Common myeloid progenitor, CD34-positive (primary cell): ENCODE results near the gene FAF2.

Experiments
- CTCF ChIA-PET: fragments of 350-600 bp; sonication (Branson Sonifier 250); formaldehyde crosslinking; loops from one replicate; lab custom pipeline; 2021; ENCODE audit warnings: antibody characterized with exemption; lab: Charles Lee
- POLR2A ChIA-PET: fragments of 350-600 bp; sonication (Branson Sonifier 250); formaldehyde crosslinking; loops from one replicate; lab custom pipeline; 2021; ENCODE audit warnings: antibody characterized with exemption; lab: Charles Lee
- DNase-seq, 3 donors: peaks; one replicate each; pipeline versions ENCODE4 v3.0.0 to v3.0.0-alpha.2; 2013
- H3K27ac ChIP-seq, 2 experiments: 1 replicate in 1 of 2; 2 replicates in 1 of 2; pipeline ENCODE4 v1.7.0; 2013; ENCODE audit warnings: inconsistent platforms in 2 of 2, low read length in 2 of 2, mild to moderate bottlenecking in 2 of 2, low read depth in 1 of 2, moderate library complexity in 1 of 2; ENCODE audit not compliant: severe bottlenecking in 2 of 2, insufficient read depth in 1 of 2, poor library complexity in 1 of 2
- H3K27me3 ChIP-seq, 5 experiments: replicated peaks in 2 of 5; 1 replicate in 3 of 5; 2 replicates in 2 of 5; pipeline versions ENCODE4 v1.6.1 to v1.7.0; 2013; ENCODE audit warnings: low read length in 4 of 5, mild to moderate bottlenecking in 2 of 5, moderate library complexity in 2 of 5, inconsistent platforms in 1 of 5; ENCODE audit not compliant: insufficient read depth in 5 of 5, control insufficient read depth in 4 of 5
- H3K36me3 ChIP-seq, 4 experiments: 1 replicate in 2 of 4; 2 replicates in 2 of 4; pipeline versions ENCODE4 v1.6.1 to v1.7.0; 2013; ENCODE audit warnings: low read length in 3 of 4, control low read depth in 1 of 4, mild to moderate bottlenecking in 1 of 4; ENCODE audit not compliant: control insufficient read depth in 4 of 4, insufficient read depth in 4 of 4
- H3K4me1 ChIP-seq, 4 experiments: 1 replicate in 3 of 4; 2 replicates in 1 of 4; pipeline versions ENCODE4 v1.6.1 to v1.7.1; 2013; ENCODE audit warnings: low read length in 3 of 4, mild to moderate bottlenecking in 3 of 4, control low read depth in 1 of 4, inconsistent platforms in 1 of 4, moderate library complexity in 1 of 4; ENCODE audit not compliant: control insufficient read depth in 4 of 4, insufficient read depth in 4 of 4; ENCODE audit errors: control extremely low read depth in 1 of 4
- H3K4me3 ChIP-seq, 7 experiments: 1 replicate in 4 of 7; 2 replicates in 3 of 7; pipeline versions ENCODE4 v1.5.1 to v1.7.0; 2013; ENCODE audit warnings: mild to moderate bottlenecking in 7 of 7, low read length in 6 of 7, moderate library complexity in 6 of 7, inconsistent platforms in 2 of 7, low read depth in 2 of 7, control low read depth in 1 of 7; ENCODE audit not compliant: insufficient read depth in 4 of 7, control insufficient read depth in 1 of 7; ENCODE audit errors: extremely low read depth in 1 of 7
- H3K9me3 ChIP-seq, 5 experiments: 1 replicate in 4 of 5; 2 replicates in 1 of 5; pipeline versions ENCODE4 v1.6.1 to v1.7.1; 2013; ENCODE audit warnings: low read length in 4 of 5, mild to moderate bottlenecking in 2 of 5, inconsistent platforms in 1 of 5, low read depth in 1 of 5, moderate library complexity in 1 of 5; ENCODE audit not compliant: control insufficient read depth in 4 of 5, insufficient read depth in 2 of 5; ENCODE audit errors: control extremely low read depth in 1 of 5
- WGBS: methylation state at CpG from one replicate; pipeline ENCODE4 v1.1.5; 2013; ENCODE audit not compliant: insufficient coverage; 5-methylcytosine and 5-hydroxymethylcytosine counted together

Gene FAF2

DNA sequence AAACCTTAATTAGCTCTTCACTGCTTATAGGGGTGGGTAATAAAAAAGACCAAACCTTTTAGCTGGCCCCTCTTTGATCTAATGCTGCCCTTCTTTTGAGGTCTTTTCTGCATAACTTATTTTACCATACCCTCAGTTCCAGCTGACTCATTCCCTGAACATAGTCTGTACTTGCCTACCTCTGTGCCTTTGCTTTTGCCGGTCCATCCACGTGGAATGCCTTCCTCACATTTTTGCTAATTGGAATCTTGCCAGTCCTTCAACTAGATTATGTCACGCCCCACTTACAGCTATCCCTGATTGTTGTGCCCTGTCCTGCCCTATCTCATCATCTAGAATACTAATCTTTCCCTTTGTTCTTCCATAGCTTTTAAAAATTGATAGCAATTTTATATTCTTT, 44.2 kb downstream of the FAF2 start:
- no peak for DNase-seq
- Histone ChIP-seq H3K4me3 (no peak overlapping the region), H3K36me3 (peaks cover 34 to 68% (median 52%) of the 10 kb centered on the region in 4 experiments), H3K9me3 (no peaks in the 10 kb centered on the region), H3K4me1 (peaks cover 0 to 12% (median 0%) of the 10 kb centered on the region in 4 experiments), H3K27me3 (peaks cover 0 to 9% (median 3%) of the 10 kb centered on the region in 5 experiments), H3K27ac (no peak overlapping the region)
- 100% methylated on average over 2 of the region's 3 CpGs for WGBS
- CTCF ChIA-PET: interaction anchor here (0.6 to 2.8 kb wide), 3 partner anchors 26 to 55 kb away, joined by 3 to 9 read pairs (median 3); no protein-coding TSS in a partner anchor
- POLR2A ChIA-PET: no interaction called here

DNA sequence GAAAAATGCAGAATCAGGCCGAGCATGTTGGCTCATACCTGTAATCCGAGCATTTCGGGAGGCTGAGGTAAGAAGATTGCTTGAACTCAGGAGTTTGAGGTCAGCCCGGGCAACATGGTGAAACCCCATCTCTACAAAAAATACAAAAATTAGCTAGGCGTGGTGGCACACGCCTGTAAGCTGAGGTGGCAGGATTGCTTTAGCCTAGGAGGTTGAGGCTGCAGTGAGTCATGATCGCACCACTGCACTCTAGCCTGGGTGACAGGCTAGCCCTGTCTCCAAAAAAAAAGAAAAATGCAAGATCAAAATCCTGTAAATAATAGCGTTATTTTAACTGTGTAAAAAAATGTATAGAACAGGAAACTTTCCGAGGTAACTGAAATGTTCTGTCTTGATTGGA, 49.7 kb downstream of the FAF2 start:
- Histone ChIP-seq H3K27me3 (peaks cover 0 to 5% (median under 1%) of the 10 kb centered on the region in 5 experiments), H3K27ac (no peak overlapping the region), H3K9me3 (no peaks in the 10 kb centered on the region), H3K36me3 (peaks cover 35 to 88% (median 56%) of the 10 kb centered on the region in 4 experiments), H3K4me1 (no peaks in the 10 kb centered on the region), H3K4me3 (no peak overlapping the region)
- ChIA-PET POLR2A (no interaction called here), CTCF (no interaction called here)
- no peak for DNase-seq
- WGBS: 98% methylated on average over 6 of the region's 9 CpGs

DNA sequence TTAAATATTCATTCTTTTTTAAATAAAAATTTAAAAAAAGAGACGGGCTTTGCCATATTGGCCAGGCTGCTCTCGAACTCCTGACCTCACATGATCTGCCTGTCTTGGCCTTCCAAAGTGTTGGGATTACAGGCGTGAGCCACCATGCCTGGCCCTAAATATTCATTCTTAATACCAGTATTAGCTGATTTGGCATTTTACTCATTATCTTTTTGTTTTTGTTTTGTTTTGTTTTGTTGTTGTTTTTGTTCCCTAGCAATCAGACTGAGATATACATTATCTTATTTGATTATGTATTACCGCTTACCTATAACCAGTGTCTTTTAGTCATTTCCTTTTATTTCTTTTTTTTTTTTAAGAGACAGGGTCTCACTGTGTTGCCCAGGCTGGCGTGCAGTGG, 51.1 kb downstream of the FAF2 start:
- Histone ChIP-seq H3K4me3 (no peak overlapping the region), H3K36me3 (peaks cover 24 to 84% (median 54%) of the 10 kb centered on the region in 4 experiments), H3K27ac (no peak overlapping the region), H3K27me3 (no peaks in the 10 kb centered on the region), H3K4me1 (no peaks in the 10 kb centered on the region), H3K9me3 (no peaks in the 10 kb centered on the region)
- WGBS: 94% methylated on average over 3 of the region's 5 CpGs
- DNase-seq: no peak
- POLR2A ChIA-PET: no interaction called here
- CTCF ChIA-PET: interaction anchor here (1.0 to 1.3 kb wide), 2 partner anchors 34 to 74 kb away, joined by 3 read pairs; no protein-coding TSS in a partner anchor

DNA sequence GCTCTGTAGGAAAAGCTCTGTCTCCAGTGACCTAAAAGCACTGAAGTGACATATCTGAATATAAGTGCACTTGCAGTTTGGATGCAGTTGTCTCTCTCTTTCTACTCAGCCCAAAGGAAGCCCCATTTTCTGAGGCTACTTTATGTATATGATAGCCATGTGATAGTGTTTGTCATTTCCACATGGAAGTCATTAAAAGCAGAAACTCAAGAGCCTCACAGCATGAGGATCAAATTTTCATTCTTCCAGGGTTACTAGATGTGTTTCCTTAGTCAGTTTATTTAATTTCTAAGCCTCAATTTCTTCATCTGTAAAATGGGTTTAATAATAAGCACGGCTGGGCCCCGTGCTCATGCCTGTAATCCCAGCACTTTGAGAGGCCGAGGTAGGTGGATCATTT, 52.3 kb downstream of the FAF2 start:
- no peaks in the 10 kb centered on the region for H3K27me3 ChIP-seq
- peaks cover 24 to 80% (median 53%) of the 10 kb centered on the region in 4 experiments for H3K36me3 ChIP-seq
- ChIA-PET POLR2A (no interaction called here), CTCF (interaction anchor here (1.1 to 1.3 kb wide), 4 partner anchors 12 to 36 kb away, joined by 3 to 4 read pairs (median 3); partner anchors contain the start of gene RNF44)
- WGBS: 100% methylated on average over 2 of the region's 3 CpGs
- no peak overlapping the region for H3K4me3 ChIP-seq
- H3K27ac ChIP-seq: no peak overlapping the region
- no peaks in the 10 kb centered on the region for H3K4me1 ChIP-seq
- DNase-seq: no peak
- no peaks in the 10 kb centered on the region for H3K9me3 ChIP-seq

DNA sequence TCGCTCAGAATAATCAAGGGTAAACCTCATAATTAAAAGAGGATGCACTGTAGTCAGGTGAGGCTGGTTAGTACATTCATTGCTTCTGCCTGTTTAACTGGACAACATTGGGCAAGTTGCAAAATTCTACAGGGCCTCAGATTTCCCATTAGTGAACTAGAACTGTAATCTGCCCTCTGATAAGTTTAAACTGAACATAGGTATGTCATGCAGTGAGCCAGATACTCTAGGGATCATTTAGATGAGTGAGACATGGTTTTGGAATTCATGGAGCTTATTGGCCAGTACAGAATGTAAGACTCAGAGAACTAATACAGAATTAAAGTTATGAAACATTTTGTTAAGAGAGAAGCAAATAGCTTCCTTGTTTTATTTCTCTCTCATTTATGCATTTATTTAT, 53.1 kb downstream of the FAF2 start:
- CTCF ChIA-PET: interaction anchor here (1.1 to 1.3 kb wide), 4 partner anchors 11 to 35 kb away, joined by 3 to 4 read pairs (median 3); partner anchors contain the start of gene RNF44
- WGBS: 93% methylated on average over 1 of the region's 1 CpG
- no peaks in the 10 kb centered on the region for H3K9me3 ChIP-seq
- POLR2A ChIA-PET: interaction anchor here (0.6 kb wide), 1 partner anchor 9 kb away, joined by 3 read pairs; no protein-coding TSS in a partner anchor
- no peak overlapping the region for H3K27ac ChIP-seq
- H3K4me3 ChIP-seq: no peak overlapping the region
- no peaks in the 10 kb centered on the region for H3K27me3 ChIP-seq
- H3K4me1 ChIP-seq: no peaks in the 10 kb centered on the region
- DNase-seq: no peak
- peaks cover 21 to 77% (median 48%) of the 10 kb centered on the region in 4 experiments for H3K36me3 ChIP-seq

DNA sequence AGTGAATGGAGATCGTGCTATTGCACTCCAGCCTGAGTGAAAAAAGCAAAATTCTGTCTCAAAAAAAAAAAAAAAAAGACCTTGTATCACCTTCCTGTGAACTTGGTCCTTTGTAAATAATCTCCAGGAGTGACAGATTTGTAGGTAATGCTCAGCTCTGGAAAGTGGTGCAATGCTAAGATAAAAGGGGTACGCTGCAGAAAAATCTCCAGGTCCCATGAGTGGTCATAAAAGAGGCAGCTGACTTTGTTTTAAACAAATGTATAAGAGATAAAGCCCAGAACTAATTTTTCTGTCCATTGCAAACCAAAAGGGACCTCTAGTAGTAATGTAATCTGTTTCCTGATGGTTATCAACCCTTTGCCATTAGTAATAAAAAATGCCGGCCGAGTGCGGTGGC, 55.3 kb downstream of the FAF2 start:
- Histone ChIP-seq H3K27me3 (no peaks in the 10 kb centered on the region), H3K36me3 (peaks cover 27 to 78% (median 57%) of the 10 kb centered on the region in 4 experiments), H3K4me3 (no peak overlapping the region), H3K27ac (no peak overlapping the region), H3K9me3 (no peaks in the 10 kb centered on the region), H3K4me1 (no peaks in the 10 kb centered on the region)
- no peak for DNase-seq
- 100% methylated on average over 4 of the region's 5 CpGs for WGBS
- ChIA-PET POLR2A (no interaction called here), CTCF (interaction anchor here (0.7 kb wide), 1 partner anchor 750 kb away, joined by 3 read pairs; no protein-coding TSS in a partner anchor)

DNA sequence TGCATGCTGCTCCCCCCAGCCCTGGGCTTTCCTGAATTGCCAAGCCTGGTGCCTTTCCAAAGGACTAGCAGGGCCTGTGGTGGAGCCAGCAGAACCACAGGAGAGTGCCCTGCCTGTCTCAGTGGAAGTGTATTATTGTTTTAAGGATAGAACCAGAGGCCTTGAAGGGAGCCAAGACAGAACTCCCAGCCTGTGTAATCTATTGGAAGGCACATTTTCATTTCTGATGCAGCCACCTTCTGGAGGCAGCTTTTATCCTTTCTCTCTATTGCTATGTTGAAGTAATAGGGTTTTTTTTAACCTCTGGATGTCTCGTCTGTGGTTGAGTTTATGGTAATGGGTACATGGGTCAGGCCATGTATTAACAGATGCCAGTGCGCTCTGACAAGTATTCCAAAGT, 59.7 kb downstream of the FAF2 start:
- H3K9me3 ChIP-seq: no peaks in the 10 kb centered on the region
- H3K27me3 ChIP-seq: no peaks in the 10 kb centered on the region
- ChIA-PET CTCF (interaction anchor here (0.9 to 1.2 kb wide), 2 partner anchors 22 to 91 kb away, joined by 3 to 4 read pairs; no protein-coding TSS in a partner anchor), POLR2A (no interaction called here)
- H3K36me3 ChIP-seq: peaks cover 19 to 52% (median 35%) of the 10 kb centered on the region in 4 experiments
- H3K4me3 ChIP-seq: no peak overlapping the region
- H3K4me1 ChIP-seq: no peaks in the 10 kb centered on the region
- 100% methylated on average over 2 of the region's 2 CpGs for WGBS
- H3K27ac ChIP-seq: no peak overlapping the region
- DNase-seq: no peak
